Activated CD4-positive, alpha-beta T cell treated with anti-CD3 and anti-CD28 coated beads, Interleukin-2, amount 10 ng/mL, durations not matched to agents 7 days and 5 days (primary cell): ENCODE results near the gene SLC22A12. TPM values are rescaled to one million over a fixed set of nuclear protein-coding genes. Genes with fewer than 3 reads are reported as not detected.

Experiments used
- CTCF ChIA-PET: fragments of 350-600 bp; sonication (Branson Sonifier 250); formaldehyde crosslinking; loops from one replicate; lab custom pipeline; 2021; ENCODE audit warnings: antibody characterized with exemption; lab: Charles Lee
- POLR2A ChIA-PET: fragments of 350-600 bp; sonication (Branson Sonifier 250); formaldehyde crosslinking; loops from one replicate; lab custom pipeline; 2021; ENCODE audit warnings: antibody characterized with exemption; lab: Charles Lee
- DNase-seq: peaks from one replicate; pipeline ENCODE4 v3.0.0-alpha.2; 2020
- H3K27ac Mint-ChIP-seq: one replicate; pipeline ENCODE4 v1.8.0; 2021; ENCODE audit warnings: mild to moderate bottlenecking, moderate library complexity, mixed read lengths
- H3K27me3 Mint-ChIP-seq: one replicate; pipeline ENCODE4 v1.8.0; 2021; ENCODE audit warnings: mixed read lengths
- H3K36me3 Mint-ChIP-seq: one replicate; pipeline ENCODE4 v1.8.0; 2021; ENCODE audit warnings: low read depth, mixed read lengths
- H3K4me1 Mint-ChIP-seq: one replicate; pipeline ENCODE4 v1.8.0; 2021; ENCODE audit warnings: mixed read lengths
- H3K4me3 Mint-ChIP-seq: one replicate; pipeline ENCODE4 v1.8.0; 2021; ENCODE audit warnings: mild to moderate bottlenecking, moderate library complexity, mixed read lengths
- H3K9me3 Mint-ChIP-seq: one replicate; pipeline ENCODE4 v1.8.0; 2021; ENCODE audit warnings: mixed read lengths
- total RNA-seq, 2 experiments: library from RNA; stranded (reverse); gene quantifications; one replicate each; pipeline ENCODE4 v1.2.3, GENCODE V29; 2021

Gene SLC22A12
- total RNA-seq, 2 experiments from 2014 or later, result not detected

- no peak for DNase-seq
- Mint-ChIP-seq H3K27me3 (no peaks in the 10 kb centered on the region), H3K36me3 (no peaks in the 10 kb centered on the region), H3K9me3 (no peaks in the 10 kb centered on the region), H3K4me1 (no peaks in the 10 kb centered on the region), H3K27ac (no peak overlapping the region), H3K4me3 (no peak overlapping the region)
- CTCF ChIA-PET, result no interaction called here
- POLR2A ChIA-PET, result no interaction called here
These were observed 6.7 kb downstream of the SLC22A12 start for GRCh38 chr11:64597671-64598101.

GRCh38 chr11:64598106-64598796, 7.2 kb downstream of the SLC22A12 start:
- Mint-ChIP-seq H3K27me3 (no peaks in the 10 kb centered on the region), H3K9me3 (no peaks in the 10 kb centered on the region), H3K27ac (no peak overlapping the region), H3K36me3 (no peaks in the 10 kb centered on the region), H3K4me1 (no peaks in the 10 kb centered on the region), H3K4me3 (no peak overlapping the region)
- ChIA-PET CTCF (no interaction called here), POLR2A (no interaction called here)
- no peak for DNase-seq

DNA sequence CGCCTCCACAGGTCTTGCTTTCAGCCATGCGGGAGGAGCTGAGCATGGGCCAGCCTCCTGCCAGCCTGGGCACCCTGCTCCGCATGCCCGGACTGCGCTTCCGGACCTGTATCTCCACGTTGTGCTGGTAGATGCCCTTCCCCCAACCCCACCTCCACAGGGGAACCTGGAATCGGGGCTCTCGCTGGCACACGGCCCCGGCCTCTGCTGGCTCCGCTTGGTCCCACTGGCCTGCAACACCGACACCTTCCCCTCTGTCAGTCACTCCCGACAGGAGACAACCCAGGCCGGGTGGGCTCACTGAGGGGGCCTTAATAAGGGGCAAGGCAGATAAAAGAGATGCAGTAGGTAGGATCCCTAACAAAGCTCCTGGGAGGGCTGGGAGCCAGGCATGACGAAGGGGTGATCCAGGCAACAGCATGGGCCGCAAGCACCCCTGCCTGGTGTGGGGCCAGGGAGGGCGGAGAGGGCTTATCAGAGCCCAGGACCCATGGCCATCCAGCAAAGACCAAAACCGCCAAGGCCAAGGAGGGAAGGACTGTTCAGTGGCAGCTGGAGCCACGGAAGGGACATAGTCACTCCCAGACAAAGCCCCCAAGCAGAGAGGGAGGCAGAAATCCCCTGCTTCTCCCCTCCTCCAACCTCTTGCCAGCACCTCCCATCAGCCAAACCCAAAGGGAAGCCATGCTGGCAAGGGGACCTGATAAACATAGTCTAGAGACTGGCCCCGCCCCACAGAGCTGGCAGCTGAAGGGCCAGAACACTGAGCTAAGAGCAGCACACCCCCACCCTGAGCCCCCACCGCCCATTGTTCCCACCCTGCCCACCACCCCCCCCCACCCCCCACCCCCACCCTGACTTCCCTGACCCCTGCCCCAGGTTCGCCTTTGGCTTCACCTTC, 8.0 kb downstream of the SLC22A12 start:
- Mint-ChIP-seq H3K27me3 (no peaks in the 10 kb centered on the region), H3K4me1 (no peaks in the 10 kb centered on the region), H3K9me3 (no peaks in the 10 kb centered on the region), H3K4me3 (no peak overlapping the region), H3K36me3 (no peaks in the 10 kb centered on the region), H3K27ac (no peak overlapping the region)
- ChIA-PET POLR2A (no interaction called here), CTCF (no interaction called here)
- no peak for DNase-seq

GRCh38 chr11:64599698-64600211, 8.7 kb downstream of the SLC22A12 start:
- no peaks in the 10 kb centered on the region for H3K36me3 Mint-ChIP-seq
- H3K4me3 Mint-ChIP-seq, result no peak overlapping the region
- no peaks in the 10 kb centered on the region for H3K27me3 Mint-ChIP-seq
- no peaks in the 10 kb centered on the region for H3K9me3 Mint-ChIP-seq
- no peak overlapping the region for H3K27ac Mint-ChIP-seq
- CTCF ChIA-PET, result no interaction called here
- POLR2A ChIA-PET, result no interaction called here
- no peaks in the 10 kb centered on the region for H3K4me1 Mint-ChIP-seq
- no peak for DNase-seq

DNA sequence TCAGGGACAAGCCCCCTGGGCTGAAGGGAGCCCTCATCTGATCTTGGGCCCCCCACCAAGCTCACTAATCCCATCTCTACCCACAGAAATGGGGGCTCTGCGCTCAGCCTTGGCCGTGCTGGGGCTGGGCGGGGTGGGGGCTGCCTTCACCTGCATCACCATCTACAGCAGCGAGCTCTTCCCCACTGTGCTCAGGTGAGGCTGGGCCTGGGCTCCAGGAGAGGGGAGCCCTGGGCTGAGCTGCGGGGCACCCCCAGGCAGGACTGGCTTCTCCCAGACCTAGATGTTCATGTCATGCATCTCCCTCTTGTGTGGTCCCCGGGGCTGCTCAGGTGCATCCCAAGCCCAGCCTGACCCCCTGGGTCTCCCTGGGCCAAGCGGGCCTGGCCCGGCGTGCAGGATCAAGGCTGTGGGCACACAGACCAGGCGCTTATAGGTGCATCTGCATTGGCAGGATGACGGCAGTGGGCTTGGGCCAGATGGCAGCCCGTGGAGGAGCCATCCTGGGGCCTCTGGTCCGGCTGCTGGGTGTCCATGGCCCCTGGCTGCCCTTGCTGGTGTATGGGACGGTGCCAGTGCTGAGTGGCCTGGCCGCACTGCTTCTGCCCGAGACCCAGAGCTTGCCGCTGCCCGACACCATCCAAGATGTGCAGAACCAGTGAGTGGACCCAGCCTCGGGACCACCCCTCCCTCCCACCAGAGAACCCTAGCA, 9.4 kb downstream of the SLC22A12 start:
- no peaks in the 10 kb centered on the region for H3K4me1 Mint-ChIP-seq
- no peak overlapping the region for H3K4me3 Mint-ChIP-seq
- no peaks in the 10 kb centered on the region for H3K36me3 Mint-ChIP-seq
- DNase-seq, result no peak
- H3K9me3 Mint-ChIP-seq, result no peaks in the 10 kb centered on the region
- H3K27me3 Mint-ChIP-seq, result no peaks in the 10 kb centered on the region
- ChIA-PET CTCF (no interaction called here), POLR2A (no interaction called here)
- H3K27ac Mint-ChIP-seq, result no peak overlapping the region

DNA sequence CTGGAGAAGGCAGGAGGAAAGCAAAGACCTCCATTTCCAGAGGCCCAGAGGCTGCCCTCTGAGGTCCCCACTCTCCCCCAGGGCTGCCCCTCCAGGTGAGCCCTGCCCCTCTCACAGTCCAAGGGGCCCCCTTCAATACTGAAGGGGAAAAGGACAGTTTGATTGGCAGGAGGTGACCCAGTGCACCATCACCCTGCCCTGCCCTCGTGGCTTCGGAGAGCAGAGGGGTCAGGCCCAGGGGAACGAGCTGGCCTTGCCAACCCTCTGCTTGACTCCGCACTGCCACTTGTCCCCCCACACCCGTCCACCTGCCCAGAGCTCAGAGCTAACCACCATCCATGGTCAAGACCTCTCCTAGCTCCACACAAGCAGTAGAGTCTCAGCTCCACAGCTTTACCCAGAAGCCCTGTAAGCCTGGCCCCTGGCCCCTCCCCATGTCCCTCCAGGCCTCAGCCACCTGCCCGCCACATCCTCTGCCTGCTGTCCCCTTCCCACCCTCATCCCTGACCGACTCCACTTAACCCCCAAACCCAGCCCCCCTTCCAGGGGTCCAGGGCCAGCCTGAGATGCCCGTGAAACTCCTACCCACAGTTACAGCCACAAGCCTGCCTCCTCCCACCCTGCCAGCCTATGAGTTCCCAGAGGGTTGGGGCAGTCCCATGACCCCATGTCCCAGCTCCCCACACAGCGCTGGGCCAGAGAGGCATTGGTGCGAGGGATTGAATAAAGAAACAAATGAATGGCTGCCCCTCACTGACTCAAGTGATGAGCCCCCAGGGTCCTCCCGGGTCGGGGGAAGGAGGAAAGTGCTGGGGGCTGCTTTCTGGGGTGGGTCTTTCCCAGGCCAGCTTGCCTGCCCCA, 10.8 kb downstream of the SLC22A12 start:
- DNase-seq, result no peak
- no peaks in the 10 kb centered on the region for H3K27me3 Mint-ChIP-seq
- H3K4me3 Mint-ChIP-seq, result no peak overlapping the region
- CTCF ChIA-PET, result no interaction called here
- no peak overlapping the region for H3K27ac Mint-ChIP-seq
- POLR2A ChIA-PET, result no interaction called here
- no peaks in the 10 kb centered on the region for H3K36me3 Mint-ChIP-seq
- no peaks in the 10 kb centered on the region for H3K9me3 Mint-ChIP-seq
- H3K4me1 Mint-ChIP-seq, result no peaks in the 10 kb centered on the region

DNA sequence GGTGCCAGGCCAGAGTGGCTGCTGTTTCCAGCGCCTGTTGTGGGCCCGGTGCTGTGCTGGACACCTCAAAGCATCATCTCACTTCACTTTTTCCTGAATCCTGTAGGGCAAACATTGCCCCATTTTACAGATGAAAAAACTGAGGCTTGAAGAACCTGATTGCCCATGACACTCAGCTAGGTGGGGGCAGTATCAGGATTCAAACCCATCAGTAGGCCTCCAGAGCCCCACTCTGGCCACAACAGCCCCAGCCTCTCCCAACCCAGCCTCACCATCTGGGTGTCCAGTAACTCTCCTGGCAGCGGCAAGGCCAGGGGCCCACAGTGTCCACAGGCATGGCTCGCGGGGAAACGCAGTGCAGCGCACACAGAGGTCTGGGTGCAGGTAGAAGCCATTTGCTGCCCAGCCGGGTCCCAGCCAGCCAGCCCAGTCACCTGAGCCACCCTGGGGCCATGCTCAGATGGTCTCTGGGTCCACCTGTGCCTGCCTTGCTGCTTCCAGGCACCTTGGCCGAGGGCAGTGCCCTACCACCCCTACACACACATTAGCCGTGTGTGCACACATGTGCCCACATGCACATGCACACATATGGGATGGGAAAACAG, 11.5 kb downstream of the SLC22A12 start:
- no peak for DNase-seq
- H3K4me3 Mint-ChIP-seq, result no peak overlapping the region
- H3K27me3 Mint-ChIP-seq, result no peaks in the 10 kb centered on the region
- H3K36me3 Mint-ChIP-seq, result no peaks in the 10 kb centered on the region
- H3K4me1 Mint-ChIP-seq, result no peaks in the 10 kb centered on the region
- POLR2A ChIA-PET, result no interaction called here
- H3K9me3 Mint-ChIP-seq, result no peaks in the 10 kb centered on the region
- CTCF ChIA-PET, result no interaction called here
- H3K27ac Mint-ChIP-seq, result no peak overlapping the region

DNA sequence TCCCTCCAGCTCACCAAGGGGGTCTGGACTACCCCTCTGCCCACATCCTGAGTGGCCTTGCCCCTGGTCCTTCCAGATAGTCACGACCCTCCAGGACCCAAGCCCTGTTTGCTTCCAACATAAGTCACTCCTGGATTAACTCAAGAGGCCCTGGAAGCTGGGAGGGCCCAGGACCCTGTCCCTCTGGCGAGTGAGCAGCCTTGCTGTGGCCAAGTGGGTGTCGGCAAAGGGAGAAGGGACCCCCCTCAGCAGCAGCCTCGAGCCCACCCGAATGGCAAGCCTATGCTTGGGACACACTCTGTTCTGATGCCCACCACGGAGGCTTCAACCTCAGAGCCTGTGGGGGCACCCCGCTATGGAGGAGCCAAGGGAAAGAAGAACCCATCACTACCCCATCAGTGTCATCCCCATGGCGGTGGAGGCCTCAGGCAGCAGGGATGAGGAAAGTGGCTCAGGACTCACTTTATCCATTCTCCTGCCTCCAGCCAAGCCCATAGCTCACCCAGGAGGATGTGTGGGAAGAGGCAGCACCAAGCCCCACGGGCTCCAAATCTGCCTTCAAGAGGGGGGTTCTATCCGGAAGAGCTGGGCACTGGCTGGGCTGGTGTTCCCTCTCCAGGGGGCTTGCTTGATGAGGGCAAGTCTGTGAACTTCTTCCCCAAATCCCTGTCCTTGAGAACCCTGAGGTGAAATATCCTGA, 12.5 kb downstream of the SLC22A12 start:
- POLR2A ChIA-PET, result no interaction called here
- CTCF ChIA-PET, result interaction anchor here (1.3 kb wide), 1 partner anchor 154 kb away, joined by 3 read pairs; no protein-coding TSS in a partner anchor
- H3K9me3 Mint-ChIP-seq, result no peaks in the 10 kb centered on the region
- H3K27ac Mint-ChIP-seq, result no peak overlapping the region
- no peaks in the 10 kb centered on the region for H3K36me3 Mint-ChIP-seq
- H3K4me1 Mint-ChIP-seq, result no peaks in the 10 kb centered on the region
- H3K4me3 Mint-ChIP-seq, result no peak overlapping the region
- no peak for DNase-seq
- no peaks in the 10 kb centered on the region for H3K27me3 Mint-ChIP-seq

- no peaks in the 10 kb centered on the region for H3K9me3 Mint-ChIP-seq
- ChIA-PET POLR2A (no interaction called here), CTCF (interaction anchor here (1.3 kb wide), 1 partner anchor 155 kb away, joined by 3 read pairs; no protein-coding TSS in a partner anchor)
- no peak overlapping the region for H3K4me3 Mint-ChIP-seq
- no peaks in the 10 kb centered on the region for H3K4me1 Mint-ChIP-seq
- no peaks in the 10 kb centered on the region for H3K27me3 Mint-ChIP-seq
- no peak for DNase-seq
- H3K36me3 Mint-ChIP-seq, result no peaks in the 10 kb centered on the region
- H3K27ac Mint-ChIP-seq, result no peak overlapping the region
These were observed 13.6 kb downstream of the SLC22A12 start for GRCh38 chr11:64604458-64605243.

- no peak for DNase-seq
- no peaks in the 10 kb centered on the region for H3K36me3 Mint-ChIP-seq
- no peaks in the 10 kb centered on the region for H3K27me3 Mint-ChIP-seq
- H3K4me3 Mint-ChIP-seq, result no peak overlapping the region
- H3K9me3 Mint-ChIP-seq, result no peaks in the 10 kb centered on the region
- no peaks in the 10 kb centered on the region for H3K4me1 Mint-ChIP-seq
- ChIA-PET CTCF (no interaction called here), POLR2A (no interaction called here)
- no peak overlapping the region for H3K27ac Mint-ChIP-seq
These were observed 14.2 kb downstream of the SLC22A12 start for GRCh38 chr11:64605244-64605560.
